Measurements from ENCODE around the gene PRR23B. TPM values are rescaled to one million over a fixed set of nuclear protein-coding genes. Genes with fewer than 3 reads are reported as not detected.
"Not testable (repeated sequence)": the region's sequence is repeated elsewhere in the genome, so short reads cannot be mapped to it uniquely, and the experiment has no call there.

Gene PRR23B
- total RNA-seq, 4 donors from 2014 or later, result not detected

DNA sequence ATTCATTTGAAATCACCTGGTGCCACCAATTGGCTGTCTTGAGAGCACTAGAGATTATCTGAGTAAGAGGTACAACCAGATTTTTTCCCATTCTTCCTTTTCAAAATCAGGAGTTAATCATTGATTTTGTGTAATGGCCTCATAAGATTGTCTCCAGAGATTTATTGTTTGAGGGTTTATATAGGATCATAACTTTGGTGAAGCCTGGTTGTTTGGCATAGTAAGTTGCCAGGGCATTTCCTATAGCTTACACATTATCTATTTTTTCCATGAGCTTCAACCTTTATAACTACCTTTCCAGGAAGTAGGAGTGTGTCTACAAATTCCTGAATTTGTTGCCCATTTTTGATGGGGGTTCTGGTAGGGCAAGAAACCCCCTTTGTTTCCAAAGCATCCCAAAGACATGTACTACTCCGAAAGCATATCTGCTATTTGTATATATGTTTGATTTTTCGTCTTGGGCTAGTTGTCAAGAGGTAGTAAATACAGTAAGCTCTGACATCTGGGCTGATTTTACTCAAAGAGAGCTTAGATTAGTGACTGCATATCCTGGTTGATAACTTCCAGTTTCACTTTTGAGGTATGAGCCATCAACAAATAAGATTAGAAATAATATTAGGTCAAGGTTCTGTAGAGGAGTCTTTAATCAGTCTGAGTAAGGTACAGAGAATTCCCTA is 11.7 kb upstream of the PRR23B start:
- TF ChIP-seq, protein P1, sequence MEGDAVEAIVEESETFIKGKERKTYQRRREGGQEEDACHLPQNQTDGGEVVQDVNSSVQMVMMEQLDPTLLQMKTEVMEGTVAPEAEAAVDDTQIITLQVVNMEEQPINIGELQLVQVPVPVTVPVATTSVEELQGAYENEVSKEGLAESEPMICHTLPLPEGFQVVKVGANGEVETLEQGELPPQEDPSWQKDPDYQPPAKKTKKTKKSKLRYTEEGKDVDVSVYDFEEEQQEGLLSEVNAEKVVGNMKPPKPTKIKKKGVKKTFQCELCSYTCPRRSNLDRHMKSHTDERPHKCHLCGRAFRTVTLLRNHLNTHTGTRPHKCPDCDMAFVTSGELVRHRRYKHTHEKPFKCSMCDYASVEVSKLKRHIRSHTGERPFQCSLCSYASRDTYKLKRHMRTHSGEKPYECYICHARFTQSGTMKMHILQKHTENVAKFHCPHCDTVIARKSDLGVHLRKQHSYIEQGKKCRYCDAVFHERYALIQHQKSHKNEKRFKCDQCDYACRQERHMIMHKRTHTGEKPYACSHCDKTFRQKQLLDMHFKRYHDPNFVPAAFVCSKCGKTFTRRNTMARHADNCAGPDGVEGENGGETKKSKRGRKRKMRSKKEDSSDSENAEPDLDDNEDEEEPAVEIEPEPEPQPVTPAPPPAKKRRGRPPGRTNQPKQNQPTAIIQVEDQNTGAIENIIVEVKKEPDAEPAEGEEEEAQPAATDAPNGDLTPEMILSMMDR (IDR thresholded peaks at IDR 0.05), result no peak
- ATAC-seq (ENCODE audit: low FRiP score) (no peak), DNase-seq (ENCODE audit: low spot score) (no peak)

DNA sequence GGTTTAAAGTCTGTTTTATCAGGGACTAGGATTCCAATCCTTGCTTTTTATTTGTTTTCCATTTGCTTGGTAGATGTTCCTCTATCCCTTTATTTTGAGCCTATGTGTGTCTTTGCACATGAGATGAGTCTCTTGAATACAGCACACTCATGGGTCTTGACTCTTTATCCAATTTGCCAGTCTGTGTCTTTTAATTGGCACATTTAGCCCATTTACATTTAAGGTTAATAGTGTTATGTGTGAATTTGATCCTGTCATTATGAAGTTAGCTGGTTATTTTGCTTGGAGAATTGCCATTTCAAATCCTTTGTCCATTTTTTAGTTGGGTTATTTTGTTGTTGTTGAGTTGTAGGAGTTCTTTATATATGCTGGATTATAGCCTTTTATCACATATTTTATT is 9.8 kb upstream of the PRR23B start:
- DNase-seq (ENCODE audit: low spot score), result not testable (repeated sequence)

DNA sequence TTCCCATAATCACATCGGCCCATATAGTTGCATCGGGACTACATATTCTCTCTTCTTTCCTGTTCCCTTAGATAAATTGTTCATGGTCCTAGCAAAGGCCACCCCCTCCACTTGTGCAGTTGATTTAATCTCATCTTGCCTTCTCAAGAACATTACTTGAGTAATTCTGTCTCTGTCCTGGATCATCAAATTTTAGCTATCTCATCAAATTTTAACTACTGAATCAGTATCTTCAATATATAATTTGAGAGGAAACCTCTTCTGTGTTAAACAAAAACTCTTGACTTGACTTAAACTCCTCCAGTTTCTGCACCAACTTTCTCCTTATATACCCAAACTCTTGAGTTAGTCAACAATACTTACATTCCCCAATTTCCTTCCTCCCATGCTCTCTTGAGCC is 4.2 kb upstream of the PRR23B start:
- DNase-seq (ENCODE audit: low spot score), result no peak
- TF ChIP-seq, protein P1 (IDR thresholded peaks at IDR 0.05), result no peak
- no peak for ATAC-seq (ENCODE audit: low FRiP score)

More for the DNA sequence above, 9.8 kb upstream of the PRR23B start:
- ATAC-seq (ENCODE audit: low FRiP score), result not testable (repeated sequence)

DNA sequence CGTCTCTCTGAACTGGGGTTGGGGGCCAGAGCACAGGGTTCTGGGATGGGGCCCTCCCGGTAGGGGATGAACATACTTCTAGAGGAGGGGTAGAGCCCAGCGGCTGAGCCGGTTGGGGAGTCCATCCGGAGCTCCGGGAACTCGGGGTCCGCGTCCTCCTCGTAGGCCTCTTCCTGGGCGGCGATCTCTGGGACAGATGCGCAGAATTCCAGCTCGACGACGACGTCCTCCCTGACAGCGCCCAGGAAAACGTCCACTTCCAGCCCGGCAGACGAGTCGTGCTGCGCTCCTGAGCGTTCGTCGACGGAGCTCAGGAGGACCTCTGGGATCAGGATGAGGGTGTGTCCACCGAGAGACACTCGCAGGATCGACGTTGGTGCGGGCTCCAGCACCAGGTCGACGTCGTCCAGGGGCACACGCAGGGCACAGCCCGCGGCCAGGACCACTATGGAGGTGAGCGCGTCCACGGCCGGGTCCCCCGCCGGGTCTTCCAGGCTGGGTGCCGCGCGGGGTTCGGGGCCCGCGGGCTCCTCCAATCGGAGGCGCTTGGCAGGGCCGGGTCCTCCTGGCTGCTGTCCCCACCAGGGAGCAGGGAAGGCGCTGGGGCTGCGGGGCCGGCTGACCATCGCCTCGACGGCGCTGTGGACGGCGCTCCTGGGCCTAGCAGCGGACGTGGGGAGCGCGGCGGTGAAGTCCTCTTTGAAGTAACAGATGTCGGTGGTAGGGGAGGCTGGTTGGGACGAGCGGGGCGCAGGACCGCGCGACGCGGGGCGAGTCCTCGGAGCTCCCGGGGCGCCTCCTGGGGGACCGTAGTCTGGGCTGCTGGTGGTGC is 474 bp downstream of the PRR23B start:
- TF ChIP-seq, protein P1 (IDR thresholded peaks at IDR 0.05), result no peak
- DNase-seq (ENCODE audit: low spot score), result no peak
- no peak for ATAC-seq (ENCODE audit: low FRiP score)

DNA sequence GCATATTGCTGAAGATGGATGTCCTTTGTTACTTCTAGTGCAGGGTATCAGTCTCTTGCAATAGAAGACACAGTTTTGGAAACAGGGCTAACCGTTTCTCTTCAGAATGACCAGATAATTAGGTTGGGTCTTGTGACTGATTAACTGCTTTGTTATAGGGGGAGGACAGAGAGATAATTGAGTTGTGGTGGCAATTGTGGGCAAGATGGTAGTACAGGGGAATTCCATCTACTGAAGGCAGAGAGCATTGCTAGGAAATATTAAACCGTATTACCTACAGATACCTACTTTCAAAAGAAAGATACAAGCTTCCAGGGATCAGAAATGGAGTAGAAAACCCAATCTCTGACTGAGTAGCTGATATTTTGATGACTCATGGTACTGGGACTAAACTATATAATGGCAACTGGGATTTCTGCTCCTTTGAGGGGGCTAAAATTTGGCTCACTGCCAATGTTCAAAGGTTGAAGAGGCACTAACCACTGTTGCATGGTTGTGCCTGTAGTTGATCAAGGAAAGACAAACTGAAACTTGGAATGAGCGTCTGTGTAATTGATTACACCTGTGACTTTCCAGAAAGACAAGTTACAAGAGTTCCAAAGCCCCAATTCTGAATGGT is 4.2 kb downstream of the PRR23B start:
- TF ChIP-seq, protein P1 (IDR thresholded peaks at IDR 0.05), result no peak
- DNase-seq (ENCODE audit: low spot score) (no peak), ATAC-seq (ENCODE audit: low FRiP score) (no peak)

DNA sequence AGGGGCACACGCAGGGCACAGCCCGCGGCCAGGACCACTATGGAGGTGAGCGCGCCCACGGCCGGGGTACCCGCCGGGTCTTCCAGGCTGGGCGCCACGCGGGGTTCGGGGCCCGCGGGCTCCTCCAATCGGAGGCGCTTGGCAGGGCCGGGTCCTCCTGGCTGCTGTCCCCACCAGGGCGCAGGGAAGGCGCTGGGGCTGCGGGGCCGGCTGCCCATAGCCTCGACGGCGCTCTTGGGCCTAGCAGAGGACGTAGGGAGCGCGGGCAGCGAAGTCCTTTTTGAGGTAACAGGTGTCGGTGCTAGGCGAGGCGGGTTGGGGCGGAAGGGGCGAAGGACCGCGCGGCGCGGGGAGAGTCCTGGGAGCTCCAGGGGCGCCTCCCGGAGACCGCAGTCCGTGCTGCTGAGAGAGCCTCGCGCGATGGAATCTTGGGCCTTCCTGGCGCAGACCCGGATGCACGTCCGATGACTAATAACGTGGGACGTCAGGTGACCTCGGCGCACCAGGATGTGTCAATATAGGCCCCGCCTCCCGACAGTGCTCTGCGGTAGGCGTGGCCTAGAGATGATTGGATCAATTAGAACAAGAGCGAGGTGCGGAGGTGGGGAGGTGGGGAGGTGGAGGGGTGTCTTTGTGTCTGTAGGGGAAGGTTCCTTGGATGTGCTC is 14.5 kb downstream of the PRR23B start, which contains the start of gene PRR23A:
PRR23A (minus strand) TSS at position 218 of the 666 bp plus-strand sequence; CDS start at position 218, 0 bp downstream.
- ATAC-seq (ENCODE audit: low FRiP score), result no peak
- TF ChIP-seq, protein P1 (IDR thresholded peaks at IDR 0.05), result no peak
- no peak for DNase-seq (ENCODE audit: low spot score)

Measured in omental fat pad (tissue), 4 donors.